Measurements from ENCODE around the gene RSPRY1.
"Not testable (repeated sequence)": the region's sequence is repeated elsewhere in the genome, so short reads cannot be mapped to it uniquely, and the experiment has no call there.

Gene RSPRY1

DNA sequence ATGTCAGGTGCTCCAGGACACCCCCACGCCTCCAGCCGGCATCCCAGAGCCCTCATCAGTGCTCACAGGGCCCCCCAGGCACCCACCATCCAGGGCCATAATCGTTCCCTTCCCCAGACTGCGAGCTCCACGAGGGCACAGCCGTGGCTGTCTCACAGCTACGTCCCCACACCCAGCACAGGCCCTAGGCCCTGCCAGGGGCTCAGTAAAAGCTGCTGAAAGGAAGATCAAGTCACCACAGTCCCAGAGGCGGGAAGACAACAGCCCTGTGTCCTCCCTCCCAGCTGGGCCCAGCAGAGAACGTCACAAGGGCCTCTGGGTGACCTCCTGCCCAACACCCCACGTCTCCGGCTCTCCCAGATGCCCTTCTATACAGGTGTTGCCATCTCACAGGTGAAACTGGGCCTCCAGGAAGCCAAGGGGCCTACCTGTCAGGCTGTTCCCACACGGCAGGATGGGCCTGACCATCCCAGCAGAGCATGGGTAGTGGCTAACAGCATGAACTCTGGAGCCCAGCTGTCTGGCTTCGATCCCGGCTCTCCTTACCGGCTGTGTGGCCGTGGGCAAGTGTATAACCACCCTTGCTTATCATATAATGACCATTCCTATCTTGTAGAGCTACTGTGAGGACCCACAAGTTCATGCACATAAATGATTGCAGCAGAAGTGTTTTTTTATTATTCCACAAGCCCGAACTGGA is 76.9 kb downstream of the RSPRY1 start:
- Mint-ChIP-seq H3K27ac (peak overlapping the region; percentile 66), H3K4me1 (peaks cover 20% of the 10 kb centered on the region), H3K36me3 (no peaks in the 10 kb centered on the region)

DNA sequence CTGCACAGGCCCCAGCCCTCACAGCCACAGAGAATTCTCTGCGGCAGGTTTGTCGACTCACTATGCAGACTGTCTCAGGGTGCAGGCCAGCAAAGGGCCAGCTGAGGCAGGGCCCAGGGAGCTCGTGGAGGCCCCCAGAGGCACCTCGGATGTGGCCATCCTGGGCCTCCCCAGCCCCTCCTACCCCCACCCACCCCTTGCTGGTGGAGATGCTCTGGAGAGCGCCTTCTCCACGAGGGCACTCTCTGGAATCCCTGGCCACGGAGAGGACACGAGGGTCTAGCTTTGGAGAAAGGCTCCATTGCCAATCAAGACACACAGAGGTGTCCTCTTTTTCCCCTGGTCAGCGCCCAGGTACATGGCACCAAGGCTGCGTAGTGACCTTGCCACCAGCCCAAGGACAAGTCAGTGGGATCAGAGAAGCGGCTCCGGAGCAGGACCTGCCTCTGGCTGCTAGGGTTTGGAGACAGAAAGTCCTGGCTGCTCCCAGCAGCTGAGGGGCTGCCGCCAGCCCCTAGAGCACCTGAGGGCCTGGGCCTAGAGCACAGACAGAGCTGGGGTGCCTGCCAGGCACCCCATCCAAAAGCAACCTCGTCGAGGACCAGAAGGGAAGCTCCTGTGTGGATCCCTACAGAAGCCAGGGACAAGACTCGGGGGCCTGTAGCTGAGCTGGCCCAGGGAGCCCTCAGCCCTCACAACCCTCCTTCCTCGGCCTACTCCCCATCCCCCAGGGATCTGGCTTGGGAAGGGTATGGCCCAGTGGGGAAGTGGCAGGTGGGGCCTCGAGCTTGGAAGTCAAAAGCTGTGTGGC is 77.6 kb downstream of the RSPRY1 start:
- Mint-ChIP-seq H3K4me1 (peaks cover 20% of the 10 kb centered on the region), H3K36me3 (no peaks in the 10 kb centered on the region), H3K4me3 (no peak overlapping the region), H3K27ac (peak overlapping the region; percentile 66), H3K9me3 (no peaks in the 10 kb centered on the region)
- ATAC-seq, result no peak
- DNase-seq (ENCODE audit: low spot score in 2 of 2), result no peak

More for the DNA sequence above, 76.9 kb downstream of the RSPRY1 start:
- DNase-seq (ENCODE audit: low spot score in 2 of 2) (no peak), ATAC-seq (no peak)
- Mint-ChIP-seq H3K4me3 (no peak overlapping the region), H3K9me3 (no peaks in the 10 kb centered on the region)

DNA sequence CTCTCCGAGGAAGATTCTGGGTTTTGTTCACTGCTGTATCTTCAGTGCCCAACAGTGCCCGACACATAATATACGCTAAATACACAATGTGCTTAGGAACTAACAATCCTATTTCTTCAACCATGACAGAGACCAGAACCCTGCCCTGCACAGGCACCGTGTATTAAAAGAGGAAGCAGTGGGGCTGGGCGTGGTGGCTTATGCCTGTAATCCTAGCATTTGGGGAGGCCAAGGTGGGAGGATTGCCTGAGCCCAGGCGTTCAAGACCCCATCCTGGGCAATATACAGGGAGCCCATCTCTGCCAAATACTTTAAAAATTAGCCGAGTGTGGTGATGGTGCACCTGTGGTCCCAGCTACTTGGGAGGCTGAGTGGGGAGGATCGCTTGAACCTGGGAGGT is 78.3 kb downstream of the RSPRY1 start:
- Mint-ChIP-seq H3K9me3 (no peaks in the 10 kb centered on the region), H3K4me1 (peaks cover 20% of the 10 kb centered on the region), H3K36me3 (no peaks in the 10 kb centered on the region), H3K27ac (no peak overlapping the region), H3K4me3 (no peak overlapping the region)
- DNase-seq (ENCODE audit: low spot score in 2 of 2) (no peak), ATAC-seq (no peak)

DNA sequence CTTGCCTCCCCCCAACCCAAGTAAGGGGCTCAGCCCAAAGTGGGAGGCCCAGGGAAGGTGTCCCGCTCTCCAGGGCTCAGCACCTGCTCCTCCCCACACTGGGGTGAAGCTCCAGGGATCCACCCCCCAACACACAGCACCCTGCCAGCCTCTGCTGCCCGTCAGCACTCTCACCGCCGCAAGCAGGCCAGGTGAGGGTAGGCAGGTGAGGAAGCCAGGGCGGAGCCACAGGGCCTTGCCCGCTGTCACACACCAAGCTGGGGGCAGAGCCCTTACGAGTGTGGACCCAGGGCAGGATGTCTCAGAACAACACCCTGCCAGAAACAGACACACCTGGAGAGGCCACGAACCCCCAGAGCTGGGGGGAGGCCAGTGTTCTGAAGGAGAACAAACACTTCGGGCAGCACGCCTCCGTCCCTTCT is 78.8 kb downstream of the RSPRY1 start:
- DNase-seq (ENCODE audit: low spot score in 2 of 2) (no peak), ATAC-seq (no peak)
- Mint-ChIP-seq H3K36me3 (no peaks in the 10 kb centered on the region), H3K27ac (no peak overlapping the region), H3K4me3 (no peak overlapping the region), H3K9me3 (no peaks in the 10 kb centered on the region), H3K4me1 (peaks cover 20% of the 10 kb centered on the region)

DNA sequence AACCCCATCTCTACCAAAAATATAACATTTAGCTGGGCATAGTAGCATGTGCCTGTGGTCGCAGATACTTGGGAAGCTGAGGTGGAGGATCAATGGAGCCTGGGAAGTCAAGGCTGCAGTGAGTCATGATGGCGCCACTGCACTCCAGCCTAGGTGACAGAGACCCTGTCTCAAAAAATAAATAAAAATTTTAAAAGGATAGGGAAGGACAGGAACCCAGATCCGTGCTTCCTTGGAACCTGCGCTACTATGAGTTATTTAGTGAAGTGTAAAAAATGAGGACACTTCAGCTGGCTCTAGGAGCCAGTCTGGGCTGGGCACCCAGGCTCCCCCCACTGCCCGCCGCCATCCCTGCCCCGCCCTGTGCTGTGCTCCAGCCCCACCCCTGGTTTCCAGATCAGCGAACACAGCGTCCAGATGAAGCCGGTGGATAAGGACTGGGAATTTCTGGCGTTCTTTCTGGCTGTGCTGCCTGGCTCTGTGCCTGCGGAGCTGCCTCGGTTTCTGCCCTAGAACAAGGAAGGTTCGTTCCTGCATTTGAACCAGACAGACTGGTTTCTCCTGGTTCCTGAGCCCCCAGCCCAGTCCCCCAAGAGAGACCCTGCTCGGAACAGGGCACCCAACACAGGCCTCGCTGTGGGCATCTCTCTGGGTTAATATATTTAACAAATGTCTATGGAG is 79.9 kb downstream of the RSPRY1 start:
- no peaks in the 10 kb centered on the region for H3K9me3 Mint-ChIP-seq
- no peak for DNase-seq (ENCODE audit: low spot score in 2 of 2)
- H3K27ac Mint-ChIP-seq, result peak overlapping the region; percentile 70
- no peak for ATAC-seq
- no peak overlapping the region for H3K4me3 Mint-ChIP-seq
- H3K4me1 Mint-ChIP-seq, result peaks cover 13% of the 10 kb centered on the region
- no peaks in the 10 kb centered on the region for H3K36me3 Mint-ChIP-seq

DNA sequence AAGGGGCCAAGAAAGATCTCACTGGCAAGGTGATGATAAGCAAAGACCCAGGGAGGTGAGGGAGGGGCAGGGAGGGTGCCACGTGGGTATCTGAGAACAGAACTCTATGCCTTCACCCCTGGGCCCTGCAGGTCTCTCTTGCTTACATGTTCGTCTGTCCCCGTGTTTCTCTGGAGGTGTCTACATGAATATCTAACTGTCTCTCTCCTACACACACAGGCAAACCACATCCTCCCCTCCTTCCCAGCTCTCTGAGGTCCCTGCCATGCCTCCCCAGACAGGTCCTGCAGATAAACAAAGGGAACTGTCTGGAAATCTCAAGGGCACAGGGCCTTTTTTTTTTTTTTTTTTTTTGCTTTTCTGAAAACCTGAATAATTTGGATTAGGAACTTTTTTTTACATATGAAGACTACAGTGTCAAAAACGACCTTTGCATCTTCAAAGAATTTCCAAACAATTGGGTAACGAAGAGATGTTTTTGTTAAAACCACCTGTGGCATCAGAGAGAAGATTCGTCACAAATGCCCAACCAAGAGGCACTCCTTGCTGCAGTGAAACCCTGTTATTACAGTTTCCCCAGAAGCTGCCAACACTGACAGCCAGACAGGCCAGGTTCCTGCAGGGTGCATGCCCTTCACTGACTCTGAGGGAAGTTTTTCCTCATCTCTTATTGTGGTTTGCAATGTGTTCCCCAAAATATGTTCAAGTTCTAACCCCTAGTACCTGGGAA is 80.6 kb downstream of the RSPRY1 start:
- H3K9me3 Mint-ChIP-seq, result no peaks in the 10 kb centered on the region

DNA sequence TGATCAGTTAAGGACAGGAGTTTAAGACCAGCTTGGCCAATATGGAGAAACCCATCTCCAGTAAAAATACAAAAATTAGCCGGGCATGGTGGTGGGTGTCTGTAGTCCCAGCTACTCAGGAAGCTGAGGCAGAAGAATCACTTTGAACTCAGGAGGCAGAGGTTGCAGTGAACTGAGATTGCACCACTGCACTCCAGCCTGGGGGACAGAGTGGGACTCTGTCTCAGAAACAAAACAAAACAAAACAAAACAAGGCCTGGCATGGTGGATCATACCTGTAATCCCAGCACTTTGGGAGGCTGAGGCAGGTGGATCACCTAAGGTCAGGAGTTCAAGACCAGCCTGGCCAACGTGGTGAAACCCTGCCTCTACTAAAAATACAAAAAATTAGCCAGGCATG is 81.2 kb downstream of the RSPRY1 start:
- H3K27ac Mint-ChIP-seq, result peak overlapping the region; percentile 70
- peaks cover 13% of the 10 kb centered on the region for H3K4me1 Mint-ChIP-seq

More for the DNA sequence above, 80.6 kb downstream of the RSPRY1 start:
- Mint-ChIP-seq H3K4me1 (peaks cover 13% of the 10 kb centered on the region), H3K36me3 (no peaks in the 10 kb centered on the region), H3K4me3 (no peak overlapping the region), H3K27ac (peak overlapping the region; percentile 70)
- DNase-seq (ENCODE audit: low spot score in 2 of 2) (no peak), ATAC-seq (peak; percentile 48)

DNA sequence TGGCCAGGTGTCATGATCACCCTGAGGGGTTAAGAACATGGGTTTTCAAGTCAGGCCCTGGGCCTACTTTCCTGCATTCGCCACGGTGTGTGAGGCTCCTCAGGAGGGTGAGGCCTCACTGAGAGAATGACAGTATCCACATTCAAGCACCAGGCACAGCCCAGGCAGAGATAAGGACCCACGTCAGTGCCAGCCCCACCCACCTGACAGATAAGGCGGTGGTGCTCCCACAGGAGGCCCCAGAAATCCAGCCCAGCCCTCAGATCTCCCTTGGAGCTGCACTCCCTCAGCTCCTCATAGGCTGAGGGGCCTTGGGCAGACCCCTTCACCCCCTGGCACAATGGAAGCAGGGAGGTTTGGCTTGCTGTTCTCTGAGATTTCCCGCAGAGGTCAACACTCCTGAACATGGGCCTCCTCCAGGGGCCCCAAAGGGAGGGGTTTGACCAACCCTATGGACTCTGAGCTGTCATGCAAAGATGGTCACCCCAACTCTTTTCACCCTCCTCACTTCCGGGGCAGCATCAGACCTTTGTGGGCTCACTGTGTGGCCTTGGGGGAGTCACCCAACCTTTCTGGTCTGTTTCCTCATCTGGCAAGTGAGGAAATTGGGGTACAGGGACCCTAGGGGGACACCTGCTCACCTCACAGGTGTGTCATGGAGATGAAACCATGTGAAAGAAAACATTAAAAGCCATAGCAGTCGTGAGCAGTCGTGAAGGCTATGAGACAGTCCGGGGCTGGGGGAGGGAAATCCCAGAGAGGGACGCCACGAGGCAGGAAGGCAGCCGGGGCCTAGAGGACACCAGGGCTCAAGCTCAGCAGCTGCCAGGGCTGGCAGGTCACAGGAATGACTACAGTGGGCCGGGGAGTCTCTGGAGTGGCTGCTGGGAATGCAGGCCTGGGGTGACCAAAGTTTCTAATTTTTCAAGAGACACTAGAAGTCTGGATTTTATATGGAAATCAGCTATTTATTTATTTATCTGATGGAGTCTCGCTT is 83.0 kb downstream of the RSPRY1 start:
- no peaks in the 10 kb centered on the region for H3K36me3 Mint-ChIP-seq
- DNase-seq (ENCODE audit: low spot score in 2 of 2) (no peak), ATAC-seq (no peak)
- H3K4me1 Mint-ChIP-seq, result peaks cover 13% of the 10 kb centered on the region
- no peak overlapping the region for H3K27ac Mint-ChIP-seq
- no peak overlapping the region for H3K4me3 Mint-ChIP-seq
- no peaks in the 10 kb centered on the region for H3K9me3 Mint-ChIP-seq

More for the DNA sequence above, 81.2 kb downstream of the RSPRY1 start:
- H3K36me3 Mint-ChIP-seq; H3K9me3 Mint-ChIP-seq; H3K4me3 Mint-ChIP-seq; DNase-seq (ENCODE audit: low spot score in 2 of 2); ATAC-seq: not testable (repeated sequence)

DNA sequence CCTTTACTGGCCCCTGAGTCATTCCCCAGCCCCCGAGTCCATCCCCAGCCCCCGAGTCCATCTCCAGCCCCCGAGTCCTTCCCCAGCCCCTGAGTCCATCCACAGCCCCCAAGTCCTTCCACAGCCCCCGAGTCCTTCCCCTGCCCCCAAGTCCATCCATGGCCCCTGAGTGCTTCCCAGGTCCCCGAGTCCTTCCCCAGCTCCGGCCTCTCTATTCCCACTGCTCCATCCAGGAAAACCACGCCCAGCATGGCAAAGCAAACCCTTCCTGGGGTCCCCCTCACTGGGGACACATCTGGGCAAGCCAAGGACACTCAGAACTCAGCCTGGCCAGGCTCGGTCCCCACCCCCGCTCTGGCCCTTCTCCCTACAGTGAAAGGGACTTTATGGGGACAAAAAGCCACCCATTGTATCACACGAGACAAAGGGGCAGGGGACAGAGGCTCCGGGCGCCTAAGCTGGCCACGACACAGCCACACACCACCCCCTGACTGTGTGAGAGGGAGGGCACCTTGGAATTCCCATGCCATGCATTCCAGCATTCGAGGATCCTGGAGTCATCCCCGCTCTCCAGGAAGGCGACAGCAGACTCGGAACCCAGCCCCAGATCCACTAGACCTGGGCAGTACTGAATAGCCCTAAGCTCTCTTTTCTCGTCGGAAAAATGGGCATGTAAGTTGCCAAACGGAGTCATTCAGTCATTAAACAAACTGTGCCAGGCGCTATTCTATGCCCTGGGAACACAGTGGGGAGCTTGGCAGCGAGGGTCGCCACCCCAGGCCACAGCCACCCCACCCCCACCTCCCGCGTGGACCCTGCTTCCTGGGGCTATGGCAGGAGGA is 84.3 kb downstream of the RSPRY1 start:
- ATAC-seq (no peak), DNase-seq (ENCODE audit: low spot score in 2 of 2) (no peak)
- H3K9me3 Mint-ChIP-seq, result no peaks in the 10 kb centered on the region
- H3K27ac Mint-ChIP-seq, result no peak overlapping the region
- no peak overlapping the region for H3K4me3 Mint-ChIP-seq
- H3K4me1 Mint-ChIP-seq, result peaks cover 13% of the 10 kb centered on the region
- H3K36me3 Mint-ChIP-seq, result no peaks in the 10 kb centered on the region

DNA sequence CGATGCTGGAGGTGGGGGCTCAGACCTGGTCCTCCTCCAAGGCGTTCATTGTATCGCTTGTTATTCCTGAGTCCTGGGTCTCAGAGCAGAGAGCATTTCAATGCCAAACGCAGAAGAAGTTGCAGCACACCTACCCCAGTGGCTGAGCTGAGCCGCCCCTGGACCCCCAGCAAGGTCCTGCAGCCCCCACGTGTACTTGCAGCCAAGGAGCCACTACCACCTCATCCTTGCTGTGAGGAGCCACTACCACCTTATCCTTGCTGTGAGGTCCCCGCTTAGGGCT is 84.9 kb downstream of the RSPRY1 start:
- H3K27ac Mint-ChIP-seq, result no peak overlapping the region
- no peak for ATAC-seq
- H3K36me3 Mint-ChIP-seq, result no peaks in the 10 kb centered on the region
- DNase-seq (ENCODE audit: low spot score in 2 of 2), result no peak
- H3K9me3 Mint-ChIP-seq, result no peaks in the 10 kb centered on the region
- H3K4me1 Mint-ChIP-seq, result peaks cover 13% of the 10 kb centered on the region
- no peak overlapping the region for H3K4me3 Mint-ChIP-seq

DNA sequence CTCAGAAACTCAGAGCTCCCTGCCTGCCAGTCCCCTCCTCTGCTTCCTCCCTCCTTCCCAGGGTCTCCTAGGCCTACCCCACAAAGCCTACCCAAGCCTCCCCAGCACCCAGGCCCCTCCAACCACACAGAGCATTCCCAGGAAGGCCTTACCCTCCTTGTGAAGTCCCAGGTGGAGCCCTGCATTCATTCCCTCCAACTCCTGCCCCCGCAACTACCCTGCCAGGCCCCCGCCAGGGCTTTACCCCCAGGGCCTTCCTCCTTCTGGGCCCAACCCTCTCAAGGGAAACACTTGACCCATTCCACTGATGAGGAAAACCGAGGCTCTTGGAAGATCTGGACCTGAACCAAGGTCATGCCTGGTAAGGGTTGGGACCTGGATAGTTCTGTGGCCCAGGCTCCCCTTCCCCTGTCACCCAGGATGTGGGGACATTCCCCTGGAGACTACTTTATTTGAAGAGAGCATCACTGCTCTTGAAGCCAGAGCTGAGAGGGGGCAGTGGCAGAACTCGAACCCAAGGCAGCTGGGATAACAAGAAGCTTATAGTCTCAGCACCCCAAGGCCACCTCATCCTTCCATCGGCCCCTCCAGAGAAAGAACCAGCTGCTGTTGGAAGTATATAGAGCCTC is 85.9 kb downstream of the RSPRY1 start:
- DNase-seq (ENCODE audit: low spot score in 2 of 2) (no peak), ATAC-seq (no peak)
- Mint-ChIP-seq H3K4me3 (no peak overlapping the region), H3K4me1 (peaks cover 10% of the 10 kb centered on the region), H3K36me3 (no peaks in the 10 kb centered on the region), H3K27ac (no peak overlapping the region), H3K9me3 (no peaks in the 10 kb centered on the region)

DNA sequence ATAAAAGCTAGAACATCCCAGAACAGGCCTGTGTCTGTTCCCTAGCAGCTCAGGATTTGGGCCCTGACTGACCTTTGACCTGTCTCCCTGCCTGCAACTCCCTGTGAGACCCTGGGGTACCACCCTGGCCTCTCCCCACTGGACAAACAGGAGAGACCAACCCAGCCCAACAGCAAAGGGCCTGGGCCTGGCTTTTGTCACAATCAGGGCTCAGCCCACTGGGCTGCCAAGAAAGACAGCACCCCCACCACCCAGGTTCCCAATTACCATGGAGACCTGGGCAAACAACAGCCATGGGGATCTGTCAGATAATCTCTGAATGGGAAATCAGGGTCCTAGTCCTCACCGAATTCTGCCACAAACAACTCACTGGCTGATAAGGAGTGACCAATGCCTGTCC is 87.2 kb downstream of the RSPRY1 start:
- DNase-seq (ENCODE audit: low spot score in 2 of 2) (no peak), ATAC-seq (no peak)
- Mint-ChIP-seq H3K36me3 (no peaks in the 10 kb centered on the region), H3K4me1 (peaks cover 17% of the 10 kb centered on the region), H3K9me3 (no peaks in the 10 kb centered on the region), H3K4me3 (no peak overlapping the region), H3K27ac (no peak overlapping the region)

DNA sequence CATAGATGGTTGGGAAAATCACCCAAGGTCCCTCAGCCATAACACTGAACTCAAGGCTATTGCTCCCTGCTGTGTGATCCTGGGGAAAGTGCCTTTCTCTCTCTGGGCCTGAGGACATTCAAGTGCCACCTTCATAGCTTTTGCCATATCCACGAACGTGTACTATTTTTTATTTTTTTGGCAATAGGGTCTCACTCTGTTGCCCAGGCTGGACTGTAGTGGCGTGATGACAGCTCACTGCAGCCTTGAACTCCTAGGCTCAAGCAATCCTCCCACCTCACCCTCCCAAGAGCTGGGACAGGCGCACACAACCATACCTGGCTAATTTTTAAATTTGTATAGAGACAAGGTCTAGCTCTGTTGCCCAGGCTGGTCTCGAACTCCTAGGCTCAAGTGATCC is 87.7 kb downstream of the RSPRY1 start:
- Mint-ChIP-seq H3K36me3 (no peaks in the 10 kb centered on the region), H3K4me3 (no peak overlapping the region), H3K27ac (no peak overlapping the region), H3K9me3 (no peaks in the 10 kb centered on the region), H3K4me1 (peaks cover 17% of the 10 kb centered on the region)
- ATAC-seq (no peak), DNase-seq (ENCODE audit: low spot score in 2 of 2) (no peak)
